ENCODE data around the gene NUAK2. TPM values are rescaled to one million over a fixed set of nuclear protein-coding genes. Genes with fewer than 3 reads are reported as not detected.

Gene NUAK2
- total RNA-seq, 6 experiments from 2014 or later: 6.3 to 8.2 (median 7.3) TPM

DNA sequence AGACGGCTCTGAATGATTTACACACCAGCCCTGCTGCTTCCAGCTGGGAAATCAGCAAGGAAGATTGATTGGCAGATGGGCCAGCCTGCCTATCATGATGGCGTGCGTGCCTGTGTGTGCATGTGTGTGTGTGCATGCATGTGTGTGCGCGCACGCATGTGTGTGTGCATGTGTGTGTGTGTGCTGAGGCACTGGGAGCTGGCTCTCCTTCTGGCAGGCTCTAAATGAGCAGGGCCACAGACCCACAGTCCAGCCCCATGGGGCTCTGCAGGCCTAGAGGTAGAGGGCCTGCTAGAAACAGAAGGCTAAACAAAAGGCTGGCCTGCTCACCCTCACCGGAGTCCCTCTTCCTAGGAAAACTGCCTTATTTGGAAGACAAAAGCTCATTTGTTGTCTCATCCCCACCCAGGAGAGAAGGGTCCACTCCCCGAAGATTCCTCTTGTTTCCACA lies 29.2 kb upstream of the NUAK2 start:
- Mint-ChIP-seq H3K9me3 (no peaks in the 10 kb centered on the region), H3K4me3 (no peak overlapping the region), H3K27me3 (ENCODE audit: insufficient read depth) (peaks cover 41% of the 10 kb centered on the region), H3K36me3 (ENCODE audit: low read depth) (no peaks in the 10 kb centered on the region), H3K4me1 (ENCODE audit: low read depth) (peaks cover 4% of the 10 kb centered on the region; the same call in 1 of the 2 replicates), H3K27ac (no peak overlapping the region)
- no peak for DNase-seq
- TF ChIP-seq, protein P1, sequence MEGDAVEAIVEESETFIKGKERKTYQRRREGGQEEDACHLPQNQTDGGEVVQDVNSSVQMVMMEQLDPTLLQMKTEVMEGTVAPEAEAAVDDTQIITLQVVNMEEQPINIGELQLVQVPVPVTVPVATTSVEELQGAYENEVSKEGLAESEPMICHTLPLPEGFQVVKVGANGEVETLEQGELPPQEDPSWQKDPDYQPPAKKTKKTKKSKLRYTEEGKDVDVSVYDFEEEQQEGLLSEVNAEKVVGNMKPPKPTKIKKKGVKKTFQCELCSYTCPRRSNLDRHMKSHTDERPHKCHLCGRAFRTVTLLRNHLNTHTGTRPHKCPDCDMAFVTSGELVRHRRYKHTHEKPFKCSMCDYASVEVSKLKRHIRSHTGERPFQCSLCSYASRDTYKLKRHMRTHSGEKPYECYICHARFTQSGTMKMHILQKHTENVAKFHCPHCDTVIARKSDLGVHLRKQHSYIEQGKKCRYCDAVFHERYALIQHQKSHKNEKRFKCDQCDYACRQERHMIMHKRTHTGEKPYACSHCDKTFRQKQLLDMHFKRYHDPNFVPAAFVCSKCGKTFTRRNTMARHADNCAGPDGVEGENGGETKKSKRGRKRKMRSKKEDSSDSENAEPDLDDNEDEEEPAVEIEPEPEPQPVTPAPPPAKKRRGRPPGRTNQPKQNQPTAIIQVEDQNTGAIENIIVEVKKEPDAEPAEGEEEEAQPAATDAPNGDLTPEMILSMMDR (IDR thresholded peaks at IDR 0.05): no peak

DNA sequence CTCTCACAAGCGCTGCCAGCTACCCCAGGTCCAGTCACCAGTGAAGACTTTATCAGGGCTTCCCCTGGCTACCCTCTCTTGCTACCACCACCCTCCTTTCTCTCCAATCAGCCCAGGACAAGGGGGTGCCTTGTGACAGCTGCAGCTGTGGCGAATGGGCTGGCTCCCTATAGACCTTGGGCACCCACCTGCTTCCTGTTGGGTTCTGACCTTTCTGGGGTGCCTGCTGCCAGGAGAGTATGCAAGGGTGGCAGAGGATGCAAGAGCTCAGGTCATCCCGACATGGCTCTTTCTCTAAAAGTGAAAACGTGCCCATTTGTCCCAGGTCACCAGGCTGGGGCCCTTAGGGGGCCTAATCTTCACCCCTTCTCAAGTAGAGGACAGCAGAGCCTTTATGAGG lies 28.6 kb upstream of the NUAK2 start:
- DNase-seq: no peak
- no peaks in the 10 kb centered on the region for H3K9me3 Mint-ChIP-seq

DNA sequence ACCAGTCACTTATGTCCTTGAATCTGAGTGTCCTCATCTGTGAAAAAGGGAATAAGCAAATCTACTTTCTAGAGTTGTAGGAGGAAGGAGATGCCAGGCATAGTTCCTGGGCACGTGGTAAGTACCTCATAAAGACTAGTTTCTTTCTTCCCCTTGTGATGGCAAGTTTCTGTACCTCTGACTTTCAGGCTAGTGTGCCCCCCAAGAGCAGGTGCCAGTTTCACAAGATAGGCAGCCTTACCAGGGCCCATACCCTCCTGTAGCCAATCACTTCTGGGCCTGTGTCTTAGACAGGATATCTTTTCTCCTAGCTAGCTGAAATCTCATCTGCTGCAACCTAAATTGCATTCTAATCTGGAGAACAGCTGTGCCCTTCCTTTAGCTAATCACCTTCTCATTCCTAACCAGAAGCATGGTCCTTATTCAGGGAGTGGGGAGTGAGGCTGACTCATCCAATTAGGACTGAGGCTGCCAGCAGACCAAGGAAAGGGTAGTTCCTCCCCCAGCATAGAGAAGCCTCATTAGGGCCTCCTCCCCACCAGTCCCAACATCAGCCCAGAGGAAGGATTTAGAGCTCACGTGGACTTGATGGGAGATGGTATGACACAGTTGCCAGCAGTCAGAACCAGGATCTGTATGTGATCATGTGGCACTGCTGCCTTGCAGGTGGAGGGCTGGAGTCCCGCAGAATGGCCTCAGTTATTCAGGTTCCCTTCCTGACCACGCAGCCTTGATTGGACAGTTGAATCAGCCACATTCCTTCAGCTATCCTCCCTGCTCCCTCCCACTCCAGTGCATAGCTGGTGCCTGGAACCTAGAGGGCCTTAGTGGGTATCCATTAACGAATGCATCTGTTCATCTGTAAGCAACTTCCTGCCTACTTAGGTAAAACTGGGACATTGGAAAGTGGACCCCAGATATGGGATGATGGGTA lies 27.3 kb upstream of the NUAK2 start:
- Mint-ChIP-seq H3K27me3 (ENCODE audit: insufficient read depth) (peaks cover 50% of the 10 kb centered on the region), H3K4me3 (no peak overlapping the region), H3K9me3 (no peaks in the 10 kb centered on the region), H3K36me3 (ENCODE audit: low read depth) (no peaks in the 10 kb centered on the region), H3K27ac (no peak overlapping the region), H3K4me1 (ENCODE audit: low read depth) (no peaks in the 10 kb centered on the region)
- TF ChIP-seq, protein P1 (IDR thresholded peaks at IDR 0.05): no peak
- no peak for DNase-seq

More for the DNA sequence above, 28.6 kb upstream of the NUAK2 start:
- peaks cover 4% of the 10 kb centered on the region; the same call in 1 of the 2 replicates for H3K4me1 Mint-ChIP-seq (ENCODE audit: low read depth)
- TF ChIP-seq, protein P1 (IDR thresholded peaks at IDR 0.05): no peak
- no peak overlapping the region for H3K27ac Mint-ChIP-seq
- H3K27me3 Mint-ChIP-seq (ENCODE audit: insufficient read depth): peaks cover 45% of the 10 kb centered on the region
- H3K36me3 Mint-ChIP-seq (ENCODE audit: low read depth): no peaks in the 10 kb centered on the region
- H3K4me3 Mint-ChIP-seq: no peak overlapping the region

DNA sequence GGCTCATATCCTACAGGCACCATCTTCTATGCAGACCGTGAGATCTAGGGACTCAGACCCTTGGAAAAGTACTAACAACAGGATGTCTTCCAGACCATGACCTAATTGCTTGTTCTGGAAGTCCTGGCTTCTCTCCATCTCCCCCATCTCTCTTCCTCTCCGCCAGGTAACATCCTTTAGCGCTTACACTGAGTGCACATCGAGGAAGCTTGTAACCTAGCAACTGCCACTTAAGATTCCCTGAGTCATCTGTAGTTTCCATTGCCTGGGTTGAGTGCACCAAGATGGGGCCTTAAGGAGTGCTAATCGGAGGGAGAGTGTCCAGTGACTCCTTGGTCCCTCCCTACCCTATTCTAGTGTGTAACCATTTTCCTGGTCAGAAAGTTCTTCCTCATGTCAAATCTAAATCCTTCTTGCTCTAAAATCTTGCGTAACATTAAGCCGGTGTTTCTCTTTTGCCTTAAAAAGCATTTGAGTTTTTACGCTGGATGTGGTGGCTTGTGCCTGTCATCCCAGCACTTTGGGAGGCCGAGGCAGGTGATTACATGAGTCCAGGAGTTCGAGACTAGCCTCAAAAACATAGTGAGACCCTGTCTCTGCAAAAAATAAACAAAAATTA lies 25.5 kb upstream of the NUAK2 start:
- no peak for DNase-seq
- H3K4me3 Mint-ChIP-seq: no peak overlapping the region
- H3K36me3 Mint-ChIP-seq (ENCODE audit: low read depth): no peaks in the 10 kb centered on the region
- H3K27ac Mint-ChIP-seq: no peak overlapping the region
- H3K4me1 Mint-ChIP-seq (ENCODE audit: low read depth): no peaks in the 10 kb centered on the region
- H3K27me3 Mint-ChIP-seq (ENCODE audit: insufficient read depth): peaks cover 57% of the 10 kb centered on the region
- TF ChIP-seq, protein P1 (IDR thresholded peaks at IDR 0.05): no peak
- no peaks in the 10 kb centered on the region for H3K9me3 Mint-ChIP-seq

DNA sequence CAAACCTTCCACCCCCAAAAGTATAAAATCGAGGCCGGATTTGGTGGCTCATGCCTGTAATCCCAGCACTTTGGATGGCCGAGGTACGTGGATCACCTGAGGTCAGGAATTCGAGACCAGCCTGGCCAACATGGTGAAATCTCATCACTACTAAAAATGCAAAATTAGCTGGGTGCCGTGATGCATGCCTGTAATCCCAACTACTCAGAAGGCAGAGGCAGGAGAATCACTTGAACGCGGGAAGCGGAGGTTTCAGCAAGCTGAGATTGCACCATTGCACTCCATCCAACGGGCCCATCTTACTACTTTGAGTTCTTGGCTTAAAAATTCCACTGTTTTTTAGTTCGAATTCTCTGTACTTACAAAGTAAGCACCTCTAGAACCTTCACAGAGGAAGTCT lies 24.2 kb upstream of the NUAK2 start:
- Mint-ChIP-seq H3K4me3 (no peak overlapping the region), H3K27ac (no peak overlapping the region), H3K9me3 (no peaks in the 10 kb centered on the region), H3K27me3 (ENCODE audit: insufficient read depth) (peaks cover 54% of the 10 kb centered on the region), H3K4me1 (ENCODE audit: low read depth) (no peaks in the 10 kb centered on the region), H3K36me3 (ENCODE audit: low read depth) (no peaks in the 10 kb centered on the region)
- TF ChIP-seq, protein P1 (IDR thresholded peaks at IDR 0.05): no peak
- DNase-seq: no peak
